ENCODE data around the gene TGM5. TPM values are rescaled to one million over a fixed set of nuclear protein-coding genes. Genes with fewer than 3 reads are reported as not detected.

TGM5 gene
- total and polyA plus RNA-seq, 2 experiments from 2014 or later = not detected

GRCh38 chr15:43189296-43189695 lies 77.4 kb downstream of the TGM5 start:
- no peaks in the 10 kb centered on the region for H3K27me3 ChIP-seq (replicated peaks; ENCODE audit: insufficient read depth)
- WGBS, 2 experiments (ENCODE audit: low coverage in 1 of 2, low lambda C conversion rate in 2 of 2, missing lambda C conversion rate in 2 of 2) = 68 to 80% methylated on average over 2 of the region's 2 CpGs
- peaks cover 42% of the 10 kb centered on the region for H3K36me3 ChIP-seq (ENCODE audit: low read depth)
- H3K79me2 ChIP-seq (ENCODE audit: insufficient read depth) = peaks cover 26% of the 10 kb centered on the region
- no peaks in the 10 kb centered on the region for H4K20me1 ChIP-seq (ENCODE audit: insufficient read depth)
- H2AFZ ChIP-seq = no peak overlapping the region
- peaks cover 6% of the 10 kb centered on the region; the same call in 1 of the 2 replicates for H3K4me1 ChIP-seq (ENCODE audit: insufficient read depth)
- no peak overlapping the region for H3K9ac ChIP-seq
- H3K9me3 ChIP-seq (ENCODE audit: low read depth) = no peaks in the 10 kb centered on the region
- no peak overlapping the region for H3K4me3 ChIP-seq
- H3F3A ChIP-seq (ENCODE audit: insufficient read depth) = peaks cover 7% of the 10 kb centered on the region
- in situ Hi-C loops (cut with MboI) = no loop called here
- DNase-seq = no peak
- no peak overlapping the region for H3K27ac ChIP-seq
- TF ChIP-seq EZH2phosphoT487 (IDR thresholded peaks at IDR 0.05; ENCODE audit: insufficient read depth, low read depth) = no peak
- TF ChIP-seq EZH2 (IDR thresholded peaks at IDR 0.05; ENCODE audit: insufficient read depth, poor library complexity, severe bottlenecking) = no peak
- no peaks in the 10 kb centered on the region for H3K9me2 ChIP-seq (ENCODE audit: insufficient read depth)
- no peak overlapping the region for H3K4me2 ChIP-seq (ENCODE audit: unreplicated experiment)

- TF ChIP-seq EZH2 (IDR thresholded peaks at IDR 0.05; ENCODE audit: insufficient read depth, poor library complexity, severe bottlenecking) (no peak), EZH2phosphoT487 (IDR thresholded peaks at IDR 0.05; ENCODE audit: insufficient read depth, low read depth) (no peak)
- DNase-seq = peak; percentile 81
These were observed 79.1 kb downstream of the TGM5 start for GRCh38 chr15:43187544-43188155.

DNA sequence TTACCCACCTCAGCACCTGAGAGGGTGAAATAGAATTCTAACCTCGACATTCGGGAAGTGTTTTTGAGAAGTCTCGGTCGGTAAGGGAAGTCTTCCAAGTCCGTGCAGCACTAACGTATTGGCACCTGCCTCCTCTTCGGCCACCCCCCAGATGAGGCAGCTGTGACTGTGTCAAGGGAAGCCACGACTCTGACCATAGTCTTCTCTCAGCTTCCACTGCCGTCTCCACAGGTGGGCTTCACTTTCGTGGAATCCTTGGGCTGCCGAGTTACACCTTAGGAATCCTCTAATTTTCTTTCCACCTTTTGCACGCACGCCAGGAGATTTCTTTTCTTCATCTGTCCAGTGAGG lies 80.8 kb downstream of the TGM5 start:
- in situ Hi-C loops (cut with MboI) = no loop called here
- 1 to 2% methylated on average over 13 of the region's 13 CpGs for WGBS, 2 experiments (ENCODE audit: low coverage in 1 of 2, low lambda C conversion rate in 2 of 2, missing lambda C conversion rate in 2 of 2)

More at GRCh38 chr15:43187544-43188155, 79.1 kb downstream of the TGM5 start:
- Histone ChIP-seq H2AFZ (no peak overlapping the region), H4K20me1 (ENCODE audit: insufficient read depth) (no peaks in the 10 kb centered on the region), H3K36me3 (ENCODE audit: low read depth) (peaks cover 29% of the 10 kb centered on the region), H3K4me3 (no peak overlapping the region), H3K9ac (no peak overlapping the region), H3K9me2 (ENCODE audit: insufficient read depth) (no peaks in the 10 kb centered on the region), H3K9me3 (ENCODE audit: low read depth) (no peaks in the 10 kb centered on the region), H3K4me2 (ENCODE audit: unreplicated experiment) (no peak overlapping the region), H3K27me3 (replicated peaks; ENCODE audit: insufficient read depth) (no peaks in the 10 kb centered on the region), H3K4me1 (ENCODE audit: insufficient read depth) (peaks cover 6% of the 10 kb centered on the region; the same call in 1 of the 2 replicates), H3K79me2 (ENCODE audit: insufficient read depth) (peaks cover 26% of the 10 kb centered on the region), H3K27ac (no peak overlapping the region), H3F3A (ENCODE audit: insufficient read depth) (peaks cover 17% of the 10 kb centered on the region)
- in situ Hi-C loops (cut with MboI) = no loop called here
- 59 to 63% methylated on average over 2 of the region's 2 CpGs for WGBS, 2 experiments (ENCODE audit: low coverage in 1 of 2, low lambda C conversion rate in 2 of 2, missing lambda C conversion rate in 2 of 2)

DNA sequence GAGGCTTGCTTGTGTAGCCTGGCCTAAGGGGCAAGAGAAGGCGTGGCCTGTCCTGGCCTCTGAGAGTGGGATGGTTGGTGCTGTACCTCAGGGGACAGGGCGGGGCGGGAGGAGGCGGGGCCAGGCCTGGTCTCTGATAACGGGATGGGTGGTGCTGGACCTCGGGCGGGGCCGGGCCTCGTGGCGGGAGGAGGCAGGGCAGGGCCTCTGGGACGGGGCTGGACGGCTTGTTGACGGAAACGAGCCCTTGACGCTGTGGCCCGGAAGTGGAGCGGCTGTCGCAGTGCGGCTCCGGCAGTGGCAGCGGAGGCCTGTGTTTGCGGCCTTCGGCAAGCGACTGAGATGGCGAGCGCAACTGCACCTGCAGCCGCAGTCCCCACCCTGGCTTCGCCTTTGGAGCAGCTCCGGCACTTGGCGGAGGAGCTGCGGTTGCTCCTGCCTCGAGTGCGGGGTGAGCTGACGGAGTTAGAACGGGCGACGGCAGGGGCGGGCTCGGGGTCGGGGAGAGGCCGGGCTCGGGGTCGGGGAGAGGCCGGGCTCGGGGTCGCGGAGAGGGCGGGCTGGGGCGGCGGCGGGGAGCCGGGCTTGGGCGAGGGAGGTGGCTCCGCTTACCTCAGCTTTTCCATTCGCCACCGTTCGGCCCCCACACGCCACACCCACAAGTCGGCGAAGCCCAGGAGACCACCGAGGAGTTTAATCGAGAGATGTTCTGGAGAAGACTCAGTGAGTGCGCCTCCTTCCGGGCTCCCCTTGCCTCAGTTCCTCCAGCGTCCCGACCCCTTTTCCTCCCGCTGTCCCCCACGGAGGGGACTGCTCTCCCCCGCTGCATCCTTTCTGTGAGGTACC lies 81.3 kb downstream of the TGM5 start, which contains the start of gene CCNDBP1:
Gene CCNDBP1 (plus strand): TSS at position 247 of the 846 bp plus-strand sequence. CDS start 96 bp downstream, at position 343.
- peaks cover 6% of the 10 kb centered on the region; the same call in 1 of the 2 replicates for H3K4me1 ChIP-seq (ENCODE audit: insufficient read depth)
- WGBS, 2 experiments (ENCODE audit: low coverage in 1 of 2, low lambda C conversion rate in 2 of 2, missing lambda C conversion rate in 2 of 2) = 1% methylated on average over 31 to 65 of the region's 69 CpGs

More for the DNA sequence above, 80.8 kb downstream of the TGM5 start:
- Histone ChIP-seq H2AFZ (peak overlapping the region; percentile 76), H3K27ac (no peak overlapping the region), H3K79me2 (ENCODE audit: insufficient read depth) (peaks cover 26% of the 10 kb centered on the region), H3K9me3 (ENCODE audit: low read depth) (no peaks in the 10 kb centered on the region), H3F3A (ENCODE audit: insufficient read depth) (peaks cover 22% of the 10 kb centered on the region), H3K36me3 (ENCODE audit: low read depth) (peaks cover 13% of the 10 kb centered on the region), H3K9ac (peak overlapping the region; percentile 92), H3K4me2 (ENCODE audit: unreplicated experiment) (peak overlapping the region; percentile 89), H4K20me1 (ENCODE audit: insufficient read depth) (no peaks in the 10 kb centered on the region), H3K9me2 (ENCODE audit: insufficient read depth) (no peaks in the 10 kb centered on the region), H3K27me3 (replicated peaks; ENCODE audit: insufficient read depth) (no peaks in the 10 kb centered on the region), H3K4me3 (peak overlapping the region; percentile 86), H3K4me1 (ENCODE audit: insufficient read depth) (peaks cover 6% of the 10 kb centered on the region; the same call in 1 of the 2 replicates)
- TF ChIP-seq EZH2 (IDR thresholded peaks at IDR 0.05; ENCODE audit: insufficient read depth, poor library complexity, severe bottlenecking) = no peak
- no peak for TF ChIP-seq EZH2phosphoT487 (IDR thresholded peaks at IDR 0.05; ENCODE audit: insufficient read depth, low read depth)
- DNase-seq = peak; percentile 45

More for the DNA sequence above, 81.3 kb downstream of the TGM5 start, which contains the start of gene CCNDBP1:
- peak; percentile 86 for DNase-seq
- TF ChIP-seq EZH2phosphoT487 (IDR thresholded peaks at IDR 0.05; ENCODE audit: insufficient read depth, low read depth) (no peak), EZH2 (IDR thresholded peaks at IDR 0.05; ENCODE audit: insufficient read depth, poor library complexity, severe bottlenecking) (no peak)
- Histone ChIP-seq H3K27me3 (replicated peaks; ENCODE audit: insufficient read depth) (no peaks in the 10 kb centered on the region), H2AFZ (peak within 1 kb of the TSS; percentile 76), H3K9ac (peak within 1 kb of the TSS; percentile 92), H3K79me2 (ENCODE audit: insufficient read depth) (peaks cover 26% of the 10 kb centered on the region), H3K9me2 (ENCODE audit: insufficient read depth) (no peaks in the 10 kb centered on the region), H3K27ac (peak within 1 kb of the TSS; percentile 57), H3K9me3 (ENCODE audit: low read depth) (no peaks in the 10 kb centered on the region), H3F3A (ENCODE audit: insufficient read depth) (peaks cover 25% of the 10 kb centered on the region), H3K36me3 (ENCODE audit: low read depth) (peaks cover 7% of the 10 kb centered on the region), H3K4me2 (ENCODE audit: unreplicated experiment) (peak within 1 kb of the TSS; percentile 89), H4K20me1 (ENCODE audit: insufficient read depth) (no peaks in the 10 kb centered on the region), H3K4me3 (peak within 1 kb of the TSS; percentile 86)
- in situ Hi-C loops (cut with MboI) = no loop called here
